Measurements from ENCODE around the gene GOLGA7B.

DNA sequence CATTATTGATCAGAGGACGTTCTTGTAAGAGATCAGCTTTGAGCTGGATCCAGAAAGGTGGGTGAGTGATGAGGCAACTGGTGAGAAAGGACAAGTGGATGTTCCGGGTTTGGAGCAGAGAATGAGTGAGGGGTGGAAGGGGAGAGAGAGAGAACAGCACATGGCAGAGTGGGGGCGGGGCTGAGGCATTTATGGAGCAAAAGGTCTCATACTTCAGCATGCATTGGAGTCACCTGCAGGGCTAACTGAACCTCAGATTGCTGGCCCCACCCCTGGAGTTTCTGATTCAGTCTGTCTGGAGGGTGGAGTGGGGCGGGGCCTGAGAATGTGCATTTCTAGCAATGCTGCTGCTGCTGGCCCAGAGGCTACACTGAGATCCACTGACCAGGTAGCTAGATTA lies 71.2 kb downstream of the GOLGA7B start:
- TF ChIP-seq JUN (IDR thresholded peaks at IDR 0.05; ENCODE audit: borderline replicate concordance, low read depth, low read length) (no peak), JUN (CRISPR knock-in tag; IDR thresholded peaks at IDR 0.05; ENCODE audit: borderline replicate concordance) (no peak), ZNF263 (CRISPR knock-in tag; IDR thresholded peaks at IDR 0.05; ENCODE audit: borderline replicate concordance) (no peak), ILF3 (IDR thresholded peaks at IDR 0.05; ENCODE audit: borderline replicate concordance) (no peak), ZBTB7A (IDR thresholded peaks at IDR 0.05; ENCODE audit: borderline replicate concordance, control insufficient read depth, low read depth, low read length) (no peak), EP300 (IDR thresholded peaks at IDR 0.05; ENCODE audit: low read length) (no peak), TRIM28 (IDR thresholded peaks at IDR 0.05) (no peak)
- TF ChIP-seq, protein P1, sequence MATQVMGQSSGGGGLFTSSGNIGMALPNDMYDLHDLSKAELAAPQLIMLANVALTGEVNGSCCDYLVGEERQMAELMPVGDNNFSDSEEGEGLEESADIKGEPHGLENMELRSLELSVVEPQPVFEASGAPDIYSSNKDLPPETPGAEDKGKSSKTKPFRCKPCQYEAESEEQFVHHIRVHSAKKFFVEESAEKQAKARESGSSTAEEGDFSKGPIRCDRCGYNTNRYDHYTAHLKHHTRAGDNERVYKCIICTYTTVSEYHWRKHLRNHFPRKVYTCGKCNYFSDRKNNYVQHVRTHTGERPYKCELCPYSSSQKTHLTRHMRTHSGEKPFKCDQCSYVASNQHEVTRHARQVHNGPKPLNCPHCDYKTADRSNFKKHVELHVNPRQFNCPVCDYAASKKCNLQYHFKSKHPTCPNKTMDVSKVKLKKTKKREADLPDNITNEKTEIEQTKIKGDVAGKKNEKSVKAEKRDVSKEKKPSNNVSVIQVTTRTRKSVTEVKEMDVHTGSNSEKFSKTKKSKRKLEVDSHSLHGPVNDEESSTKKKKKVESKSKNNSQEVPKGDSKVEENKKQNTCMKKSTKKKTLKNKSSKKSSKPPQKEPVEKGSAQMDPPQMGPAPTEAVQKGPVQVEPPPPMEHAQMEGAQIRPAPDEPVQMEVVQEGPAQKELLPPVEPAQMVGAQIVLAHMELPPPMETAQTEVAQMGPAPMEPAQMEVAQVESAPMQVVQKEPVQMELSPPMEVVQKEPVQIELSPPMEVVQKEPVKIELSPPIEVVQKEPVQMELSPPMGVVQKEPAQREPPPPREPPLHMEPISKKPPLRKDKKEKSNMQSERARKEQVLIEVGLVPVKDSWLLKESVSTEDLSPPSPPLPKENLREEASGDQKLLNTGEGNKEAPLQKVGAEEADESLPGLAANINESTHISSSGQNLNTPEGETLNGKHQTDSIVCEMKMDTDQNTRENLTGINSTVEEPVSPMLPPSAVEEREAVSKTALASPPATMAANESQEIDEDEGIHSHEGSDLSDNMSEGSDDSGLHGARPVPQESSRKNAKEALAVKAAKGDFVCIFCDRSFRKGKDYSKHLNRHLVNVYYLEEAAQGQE (IDR thresholded peaks at IDR 0.05; ENCODE audit: borderline replicate concordance) = no peak
- TF ChIP-seq, protein P1 (CRISPR knock-in tag; IDR thresholded peaks at IDR 0.05; ENCODE audit: low read depth) = no peak

All from K562 (cell line).